HEK293 (cell line): ENCODE results near the gene C3orf52.

ENCODE experiments used
- CTCF ChIP-seq: fragments of 450-650 bp; formaldehyde crosslinking; IDR thresholded peaks from 2 replicates; pipeline ENCODE4 v1.5.1; 2016; ENCODE audit warnings: missing biosample characterization, missing genetic modification characterization
- INSM2 ChIP-seq: fragments of 450-650 bp; formaldehyde crosslinking; IDR thresholded peaks from 2 replicates; pipeline ENCODE4 v1.5.1; 2016; ENCODE audit warnings: missing biosample characterization, missing genetic modification characterization
- REST ChIP-seq: fragments of 450-650 bp; formaldehyde crosslinking; IDR thresholded peaks from 2 replicates; pipeline ENCODE4 v1.5.1; 2016; ENCODE audit warnings: missing biosample characterization, missing genetic modification characterization
- WT1 ChIP-seq: fragments of 450-650 bp; formaldehyde crosslinking; IDR thresholded peaks from 2 replicates; pipeline ENCODE4 v1.5.1; 2016; ENCODE audit warnings: missing biosample characterization, missing genetic modification characterization
- ZFP41 ChIP-seq: fragments of 450-650 bp; formaldehyde crosslinking; IDR thresholded peaks from 2 replicates; pipeline ENCODE4 v1.5.1; 2016; ENCODE audit warnings: missing biosample characterization, missing genetic modification characterization, borderline replicate concordance
- ZNF174 ChIP-seq: fragments of 450-650 bp; formaldehyde crosslinking; IDR thresholded peaks from 2 replicates; pipeline ENCODE4 v1.5.0; 2017; ENCODE audit warnings: missing biosample characterization, mild to moderate bottlenecking, missing genetic modification characterization
- ZNF202 ChIP-seq: fragments of 450-650 bp; formaldehyde crosslinking; IDR thresholded peaks from 2 replicates; pipeline ENCODE4 v1.5.1; 2016; ENCODE audit warnings: missing biosample characterization, missing genetic modification characterization, borderline replicate concordance
- ZNF274 ChIP-seq, 2 experiments: fragments of 200-500 bp in 1 of 2; fragments of 450-650 bp in 1 of 2; sonication (Bioruptor generic) in 1 of 2; formaldehyde crosslinking in 1 of 2; IDR thresholded peaks; 2 replicates each; pipeline versions ENCODE4 v1.5.1 to v1.6.1; 2014 to 2016; ENCODE audit warnings: borderline replicate concordance in 1 of 2, inconsistent platforms in 1 of 2, low read length in 1 of 2, missing biosample characterization in 1 of 2, missing genetic modification characterization in 1 of 2
- ZNF398 ChIP-seq: fragments of 450-650 bp; formaldehyde crosslinking; IDR thresholded peaks from 2 replicates; pipeline ENCODE4 v1.5.1; 2017; ENCODE audit warnings: missing biosample characterization, missing genetic modification characterization
- ZNF560 ChIP-seq: fragments of 450-650 bp; formaldehyde crosslinking; IDR thresholded peaks from 2 replicates; pipeline ENCODE4 v1.5.1; 2017; ENCODE audit warnings: missing biosample characterization, missing genetic modification characterization, borderline replicate concordance
- ZNF837 ChIP-seq: fragments of 450-650 bp; formaldehyde crosslinking; IDR thresholded peaks from 2 replicates; pipeline ENCODE4 v1.5.1; 2016; ENCODE audit warnings: missing biosample characterization, missing genetic modification characterization

GRCh38 chr3:112143251-112143650, 57.1 kb downstream of the C3orf52 start:
- TF ChIP-seq CTCF (tag by site-specific recombination) = no peak
- no peak for TF ChIP-seq ZNF274 (IDR thresholded peaks at IDR 0.05; ENCODE audit: low read length)
- no peak for TF ChIP-seq ZNF274 (tag by site-specific recombination; IDR thresholded peaks at IDR 0.05; ENCODE audit: borderline replicate concordance)
- no peak for TF ChIP-seq ZNF837 (tag by site-specific recombination)
- no peak for TF ChIP-seq ZNF398
- TF ChIP-seq REST (tag by site-specific recombination) = no peak
- no peak for TF ChIP-seq ZFP41
- no peak for TF ChIP-seq ZNF174 (tag by site-specific recombination)
- TF ChIP-seq WT1 (tag by site-specific recombination) = no peak
- TF ChIP-seq INSM2 (tag by site-specific recombination) = no peak
- TF ChIP-seq ZNF202 (tag by site-specific recombination) = no peak
- no peak for TF ChIP-seq ZNF560 (tag by site-specific recombination)
